ENCODE results near the gene FAM193A. TPM values are rescaled to one million over a fixed set of nuclear protein-coding genes. Genes with fewer than 3 reads are reported as not detected.

FAM193A gene
- total RNA-seq, 1 donor from 2014 or later, result 56.1 TPM

- H3K4me3 Mint-ChIP-seq (ENCODE audit: unreplicated experiment), result no peak overlapping the region
- no peak for TF ChIP-seq CTCF (IDR thresholded peaks at IDR 0.05; ENCODE audit: partially characterized antibody, unreplicated experiment)
- no peak overlapping the region for H3K27ac Mint-ChIP-seq (ENCODE audit: unreplicated experiment)
- no peaks in the 10 kb centered on the region for H3K4me1 Mint-ChIP-seq (ENCODE audit: low read depth, unreplicated experiment)
- DNase-seq, result no peak
- no peaks in the 10 kb centered on the region for H3K36me3 Mint-ChIP-seq (ENCODE audit: unreplicated experiment)
- H3K9me3 Mint-ChIP-seq (ENCODE audit: unreplicated experiment), result no peaks in the 10 kb centered on the region
- no peaks in the 10 kb centered on the region for H3K27me3 Mint-ChIP-seq (ENCODE audit: unreplicated experiment)
Observed at GRCh38 chr4:2500547-2500946, 35.9 kb upstream of the FAM193A start.

GRCh38 chr4:2501034-2501594, 35.3 kb upstream of the FAM193A start:
- no peak for DNase-seq
- Mint-ChIP-seq H3K36me3 (ENCODE audit: unreplicated experiment) (no peaks in the 10 kb centered on the region), H3K4me3 (ENCODE audit: unreplicated experiment) (no peak overlapping the region), H3K9me3 (ENCODE audit: unreplicated experiment) (no peaks in the 10 kb centered on the region), H3K27ac (ENCODE audit: unreplicated experiment) (no peak overlapping the region), H3K27me3 (ENCODE audit: unreplicated experiment) (peaks cover 1% of the 10 kb centered on the region), H3K4me1 (ENCODE audit: low read depth, unreplicated experiment) (no peaks in the 10 kb centered on the region)
- TF ChIP-seq CTCF (IDR thresholded peaks at IDR 0.05; ENCODE audit: partially characterized antibody, unreplicated experiment), result no peak

- H3K9me3 Mint-ChIP-seq (ENCODE audit: unreplicated experiment), result peaks cover 2% of the 10 kb centered on the region
- no peak overlapping the region for H3K27ac Mint-ChIP-seq (ENCODE audit: unreplicated experiment)
- H3K4me3 Mint-ChIP-seq (ENCODE audit: unreplicated experiment), result no peak overlapping the region
- no peak for TF ChIP-seq CTCF (IDR thresholded peaks at IDR 0.05; ENCODE audit: partially characterized antibody, unreplicated experiment)
- peaks cover 4% of the 10 kb centered on the region for H3K36me3 Mint-ChIP-seq (ENCODE audit: unreplicated experiment)
- peaks cover 1% of the 10 kb centered on the region for H3K27me3 Mint-ChIP-seq (ENCODE audit: unreplicated experiment)
- peaks cover 4% of the 10 kb centered on the region for H3K4me1 Mint-ChIP-seq (ENCODE audit: low read depth, unreplicated experiment)
- no peak for DNase-seq
Observed at GRCh38 chr4:2503809-2504208, 32.6 kb upstream of the FAM193A start.

- no peak for DNase-seq
- H3K27me3 Mint-ChIP-seq (ENCODE audit: unreplicated experiment), result peaks cover 5% of the 10 kb centered on the region
- H3K9me3 Mint-ChIP-seq (ENCODE audit: unreplicated experiment), result peaks cover 4% of the 10 kb centered on the region
- no peak overlapping the region for H3K4me3 Mint-ChIP-seq (ENCODE audit: unreplicated experiment)
- H3K27ac Mint-ChIP-seq (ENCODE audit: unreplicated experiment), result no peak overlapping the region
- H3K4me1 Mint-ChIP-seq (ENCODE audit: low read depth, unreplicated experiment), result peaks cover 4% of the 10 kb centered on the region
- peaks cover 4% of the 10 kb centered on the region for H3K36me3 Mint-ChIP-seq (ENCODE audit: unreplicated experiment)
- no peak for TF ChIP-seq CTCF (IDR thresholded peaks at IDR 0.05; ENCODE audit: partially characterized antibody, unreplicated experiment)
Observed at GRCh38 chr4:2507259-2507658, 29.2 kb upstream of the FAM193A start.

- Mint-ChIP-seq H3K4me1 (ENCODE audit: low read depth, unreplicated experiment) (peaks cover 4% of the 10 kb centered on the region), H3K4me3 (ENCODE audit: unreplicated experiment) (no peak overlapping the region), H3K27me3 (ENCODE audit: unreplicated experiment) (peaks cover 5% of the 10 kb centered on the region), H3K9me3 (ENCODE audit: unreplicated experiment) (peaks cover 4% of the 10 kb centered on the region), H3K27ac (ENCODE audit: unreplicated experiment) (no peak overlapping the region), H3K36me3 (ENCODE audit: unreplicated experiment) (peaks cover 4% of the 10 kb centered on the region)
- no peak for DNase-seq
- no peak for TF ChIP-seq CTCF (IDR thresholded peaks at IDR 0.05; ENCODE audit: partially characterized antibody, unreplicated experiment)
Observed at GRCh38 chr4:2507855-2508254, 28.6 kb upstream of the FAM193A start.
